WTC11 (cell line): ENCODE results near the gene CXCL10. TPM values are rescaled to one million over a fixed set of nuclear protein-coding genes. Genes with fewer than 3 reads are reported as not detected.

Experiments used
- ATAC-seq: fragments of 200-7000 bp; cut with Tn5 transposase; 2 replicates; pipeline ENCODE4 v1.10.0; 2021; ENCODE audit warnings: mild to moderate bottlenecking, moderate library complexity
- CTCF ChIA-PET: fragments of 300-600 bp; sonication (Branson Sonifier 250); formaldehyde crosslinking; loops from one replicate; lab custom pipeline; 2021; ENCODE audit warnings: antibody characterized with exemption; lab: Charles Lee
- POLR2A ChIA-PET: fragments of 350-600 bp; sonication (Branson Sonifier 250); formaldehyde crosslinking; loops from one replicate; lab custom pipeline; 2021; ENCODE audit warnings: antibody characterized with exemption; lab: Charles Lee
- DNase-seq: peaks from one replicate; pipeline ENCODE4 v3.0.0; 2021; ENCODE audit warnings: low spot score
- H3K27ac Mint-ChIP-seq: 2 replicates; pipeline ENCODE4 v1.8.0; 2021; ENCODE audit warnings: mixed read lengths
- H3K27me3 Mint-ChIP-seq: 2 replicates; pipeline ENCODE4 v1.8.0; 2021; ENCODE audit warnings: low read depth, mild to moderate bottlenecking, moderate library complexity, mixed read lengths
- H3K36me3 Mint-ChIP-seq: 2 replicates; pipeline ENCODE4 v1.8.0; 2021; ENCODE audit warnings: mixed read lengths
- H3K4me1 Mint-ChIP-seq: 2 replicates; pipeline ENCODE4 v1.8.0; 2022; ENCODE audit warnings: mixed read lengths
- H3K4me3 Mint-ChIP-seq: 2 replicates; pipeline ENCODE4 v1.8.0; 2021; ENCODE audit warnings: mild to moderate bottlenecking, moderate library complexity, mixed read lengths
- H3K9me3 Mint-ChIP-seq: 2 replicates; pipeline ENCODE4 v1.8.0; 2021; ENCODE audit warnings: mixed read lengths
- ATF3 ChIP-seq: sonication (generic); formaldehyde crosslinking; conservative IDR thresholded peaks from 2 replicates; pipeline ENCODE4 v1.8.1; 2022; ENCODE audit warnings: mild to moderate bottlenecking, missing genetic modification reagents
- GABPB1 ChIP-seq: sonication (generic); formaldehyde crosslinking; IDR thresholded peaks from 2 replicates; pipeline ENCODE4 v1.8.1; 2023; ENCODE audit warnings: mild to moderate bottlenecking, missing genetic modification reagents
- GTF2I ChIP-seq: fragments of 250-450 bp; sonication (Bioruptor Pico); conservative IDR thresholded peaks from 2 replicates; pipeline ENCODE4 v1.4.0; 2021; ENCODE audit warnings: mild to moderate bottlenecking
- HMGXB4 ChIP-seq: sonication (generic); formaldehyde crosslinking; IDR thresholded peaks from 2 replicates; pipeline ENCODE4 v1.8.1; 2023; ENCODE audit warnings: mild to moderate bottlenecking, moderate library complexity, missing genetic modification reagents
- JAZF1 ChIP-seq: fragments of 250-450 bp; sonication (Bioruptor Pico); IDR thresholded peaks from 2 replicates; pipeline ENCODE4 v1.9.0; 2021; ENCODE audit warnings: moderate library complexity, mild to moderate bottlenecking, inconsistent platforms
- KAT7 ChIP-seq: sonication (generic); formaldehyde crosslinking; IDR thresholded peaks from 2 replicates; pipeline ENCODE4 v1.8.1; 2023; ENCODE audit warnings: missing genetic modification reagents, mild to moderate bottlenecking, borderline replicate concordance
- MAX ChIP-seq: sonication (generic); formaldehyde crosslinking; IDR thresholded peaks from 2 replicates; pipeline ENCODE4 v1.8.0; 2022; ENCODE audit warnings: mild to moderate bottlenecking, missing genetic modification reagents
- NR1H2 ChIP-seq: sonication (generic); formaldehyde crosslinking; IDR thresholded peaks from 2 replicates; pipeline ENCODE4 v1.9.0; 2021; ENCODE audit warnings: mild to moderate bottlenecking, moderate library complexity, missing genetic modification reagents
- RORB ChIP-seq: fragments of 250-450 bp; sonication (Bioruptor Pico); IDR thresholded peaks from 2 replicates; pipeline ENCODE4 v1.9.0; 2021; ENCODE audit warnings: mild to moderate bottlenecking
- ZBTB21 ChIP-seq: sonication (generic); formaldehyde crosslinking; IDR thresholded peaks from 2 replicates; pipeline ENCODE4 v1.8.1; 2023; ENCODE audit warnings: mild to moderate bottlenecking, missing genetic modification reagents, borderline replicate concordance
- ZNF416 ChIP-seq: fragments of 250-450 bp; sonication (Bioruptor Pico); IDR thresholded peaks from 2 replicates; pipeline ENCODE4 v1.9.0; 2021; ENCODE audit warnings: mild to moderate bottlenecking, inconsistent platforms
- ZNF423 ChIP-seq: fragments of 250-450 bp; sonication (Bioruptor Pico); IDR thresholded peaks from 2 replicates; pipeline ENCODE4 v2.1.2; 2022; ENCODE audit warnings: mild to moderate bottlenecking, moderate library complexity
- ZNF425 ChIP-seq: fragments of 250-450 bp; sonication (Bioruptor Pico); conservative IDR thresholded peaks from 2 replicates; pipeline ENCODE4 v1.9.0; 2021; ENCODE audit warnings: mild to moderate bottlenecking
- ZNF532 ChIP-seq: fragments of 250-450 bp; sonication (Bioruptor Pico); IDR thresholded peaks from 2 replicates; pipeline ENCODE4 v1.9.0; 2021; ENCODE audit warnings: mild to moderate bottlenecking, borderline replicate concordance
- total RNA-seq: library from RNA; stranded (reverse); gene quantifications from 3 replicates; pipeline ENCODE4 v1.2.3, GENCODE V29; 2021
- TF ChIP-seq, protein P1 (sequence below): sonication (generic); formaldehyde crosslinking; conservative IDR thresholded peaks from 2 replicates; pipeline ENCODE4 v1.8.1; 2023; ENCODE audit warnings: mild to moderate bottlenecking, low read depth, missing genetic modification reagents, moderate library complexity
- TF ChIP-seq, protein P2 (sequence below): sonication (generic); formaldehyde crosslinking; IDR thresholded peaks from 2 replicates; pipeline ENCODE4 v1.8.1; 2023; ENCODE audit warnings: mild to moderate bottlenecking, missing genetic modification reagents, moderate library complexity
- TF ChIP-seq, protein P3 (sequence below): sonication (generic); formaldehyde crosslinking; IDR thresholded peaks from 2 replicates; pipeline ENCODE4 v1.8.1; 2022; ENCODE audit warnings: low read depth, mild to moderate bottlenecking, moderate library complexity, missing genetic modification reagents, borderline replicate concordance

CXCL10 gene
- total RNA-seq, 1 experiment from 2014 or later: not detected

GRCh38 chr4:75997946-75998345 lies 25.4 kb downstream of the CXCL10 start:
- ChIA-PET CTCF (no interaction called here), POLR2A (no interaction called here)
- no peak for DNase-seq
- Mint-ChIP-seq H3K4me3 (no peak overlapping the region), H3K4me1 (no peaks in the 10 kb centered on the region), H3K9me3 (no peaks in the 10 kb centered on the region), H3K27me3 (peaks cover 6% of the 10 kb centered on the region), H3K27ac (no peak overlapping the region), H3K36me3 (no peaks in the 10 kb centered on the region)
- no peak for ATAC-seq
- no peak for TF ChIP-seq KAT7
- TF ChIP-seq GTF2I: no peak
- TF ChIP-seq, all 79 proteins: peak for 0

DNA sequence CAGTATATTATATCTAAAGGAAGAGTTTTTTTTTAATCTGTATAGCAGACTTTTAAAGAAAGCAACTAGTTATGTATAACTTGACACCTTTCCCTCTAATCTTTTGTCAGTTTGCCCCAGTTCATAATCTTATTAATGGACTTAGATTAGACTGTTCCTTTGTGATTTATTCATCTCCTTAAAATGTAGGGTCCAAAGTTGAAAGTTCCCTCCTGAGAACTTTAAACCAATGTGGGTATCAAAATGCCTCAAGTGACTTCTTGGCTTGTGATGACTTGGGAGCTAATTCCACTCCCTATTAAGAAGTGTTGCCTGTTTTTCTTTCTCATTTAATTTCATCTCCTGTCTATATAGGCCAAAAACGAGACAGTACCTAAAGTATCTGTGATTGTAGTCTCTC lies 26.2 kb downstream of the CXCL10 start:
- Mint-ChIP-seq H3K36me3 (no peaks in the 10 kb centered on the region), H3K4me1 (no peaks in the 10 kb centered on the region)
- ChIA-PET CTCF (interaction anchor here (0.8 to 3.1 kb wide), 9 partner anchors 42 to 381 kb away, joined by 3 to 53 read pairs (median 7); partner anchors contain the start of gene ART3), POLR2A (interaction anchor here (0.5 kb wide), 1 partner anchor 36 kb away, joined by 3 read pairs; no protein-coding TSS in a partner anchor)
- no peak for DNase-seq
- no peak for TF ChIP-seq GABPB1 (CRISPR knock-in tag)
- TF ChIP-seq ZNF532 (CRISPR knock-in tag): no peak
- TF ChIP-seq RORB (CRISPR knock-in tag): no peak
- TF ChIP-seq HMGXB4 (CRISPR knock-in tag): no peak
- no peak for TF ChIP-seq ZBTB21 (CRISPR knock-in tag)
- no peak for TF ChIP-seq NR1H2 (CRISPR knock-in tag)
- no peak for TF ChIP-seq ZNF425
- TF ChIP-seq, protein P1, sequence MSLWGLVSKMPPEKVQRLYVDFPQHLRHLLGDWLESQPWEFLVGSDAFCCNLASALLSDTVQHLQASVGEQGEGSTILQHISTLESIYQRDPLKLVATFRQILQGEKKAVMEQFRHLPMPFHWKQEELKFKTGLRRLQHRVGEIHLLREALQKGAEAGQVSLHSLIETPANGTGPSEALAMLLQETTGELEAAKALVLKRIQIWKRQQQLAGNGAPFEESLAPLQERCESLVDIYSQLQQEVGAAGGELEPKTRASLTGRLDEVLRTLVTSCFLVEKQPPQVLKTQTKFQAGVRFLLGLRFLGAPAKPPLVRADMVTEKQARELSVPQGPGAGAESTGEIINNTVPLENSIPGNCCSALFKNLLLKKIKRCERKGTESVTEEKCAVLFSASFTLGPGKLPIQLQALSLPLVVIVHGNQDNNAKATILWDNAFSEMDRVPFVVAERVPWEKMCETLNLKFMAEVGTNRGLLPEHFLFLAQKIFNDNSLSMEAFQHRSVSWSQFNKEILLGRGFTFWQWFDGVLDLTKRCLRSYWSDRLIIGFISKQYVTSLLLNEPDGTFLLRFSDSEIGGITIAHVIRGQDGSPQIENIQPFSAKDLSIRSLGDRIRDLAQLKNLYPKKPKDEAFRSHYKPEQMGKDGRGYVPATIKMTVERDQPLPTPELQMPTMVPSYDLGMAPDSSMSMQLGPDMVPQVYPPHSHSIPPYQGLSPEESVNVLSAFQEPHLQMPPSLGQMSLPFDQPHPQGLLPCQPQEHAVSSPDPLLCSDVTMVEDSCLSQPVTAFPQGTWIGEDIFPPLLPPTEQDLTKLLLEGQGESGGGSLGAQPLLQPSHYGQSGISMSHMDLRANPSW (CRISPR knock-in tag): no peak
- no peak for TF ChIP-seq ATF3 (CRISPR knock-in tag)
- no peak for TF ChIP-seq JAZF1
- TF ChIP-seq ZNF423 (CRISPR knock-in tag): no peak
- TF ChIP-seq MAX: no peak
- TF ChIP-seq, protein P2, sequence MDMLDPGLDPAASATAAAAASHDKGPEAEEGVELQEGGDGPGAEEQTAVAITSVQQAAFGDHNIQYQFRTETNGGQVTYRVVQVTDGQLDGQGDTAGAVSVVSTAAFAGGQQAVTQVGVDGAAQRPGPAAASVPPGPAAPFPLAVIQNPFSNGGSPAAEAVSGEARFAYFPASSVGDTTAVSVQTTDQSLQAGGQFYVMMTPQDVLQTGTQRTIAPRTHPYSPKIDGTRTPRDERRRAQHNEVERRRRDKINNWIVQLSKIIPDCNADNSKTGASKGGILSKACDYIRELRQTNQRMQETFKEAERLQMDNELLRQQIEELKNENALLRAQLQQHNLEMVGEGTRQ (CRISPR knock-in tag): no peak
- TF ChIP-seq, protein P3, sequence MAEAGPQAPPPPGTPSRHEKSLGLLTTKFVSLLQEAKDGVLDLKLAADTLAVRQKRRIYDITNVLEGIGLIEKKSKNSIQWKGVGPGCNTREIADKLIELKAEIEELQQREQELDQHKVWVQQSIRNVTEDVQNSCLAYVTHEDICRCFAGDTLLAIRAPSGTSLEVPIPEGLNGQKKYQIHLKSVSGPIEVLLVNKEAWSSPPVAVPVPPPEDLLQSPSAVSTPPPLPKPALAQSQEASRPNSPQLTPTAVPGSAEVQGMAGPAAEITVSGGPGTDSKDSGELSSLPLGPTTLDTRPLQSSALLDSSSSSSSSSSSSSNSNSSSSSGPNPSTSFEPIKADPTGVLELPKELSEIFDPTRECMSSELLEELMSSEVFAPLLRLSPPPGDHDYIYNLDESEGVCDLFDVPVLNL (CRISPR knock-in tag): no peak
- TF ChIP-seq ZNF416 (CRISPR knock-in tag): no peak
- TF ChIP-seq, all 79 proteins: peak for 0
- Mint-ChIP-seq H3K27me3 (peaks cover 9% of the 10 kb centered on the region), H3K4me3 (no peak overlapping the region), H3K9me3 (no peaks in the 10 kb centered on the region), H3K27ac (no peak overlapping the region)
- ATAC-seq: no peak
